Measurements from ENCODE around the gene SF1. TPM values are rescaled to one million over a fixed set of nuclear protein-coding genes. Genes with fewer than 3 reads are reported as not detected.

SF1 gene
- total RNA-seq, 2 donors from 2014 or later: 196 to 213 TPM

- Histone ChIP-seq H3K4me1 (peaks cover 2 to 55% of the 10 kb centered on the region in 2 donors), H3K4me3 (no peak overlapping the region), H3K36me3 (peaks cover 76% of the 10 kb centered on the region), H3K27ac (peak overlapping the region in 1 of 2 donors; percentile 83), H3K9me3 (no peaks in the 10 kb centered on the region), H3K27me3 (no peaks in the 10 kb centered on the region)
- no peak for DNase-seq (ENCODE audit: low spot score)
- TF ChIP-seq CTCF (IDR thresholded peaks at IDR 0.05): no peak
Observed at GRCh38 chr11:64765291-64765850, 13.0 kb downstream of the SF1 start.

GRCh38 chr11:64764753-64765152 is 13.6 kb downstream of the SF1 start:
- H3K36me3 ChIP-seq: peaks cover 70% of the 10 kb centered on the region

GRCh38 chr11:64764040-64764611 is 14.2 kb downstream of the SF1 start:
- no peaks in the 10 kb centered on the region for H3K9me3 ChIP-seq
- no peak for DNase-seq (ENCODE audit: low spot score)
- peaks cover 2 to 67% of the 10 kb centered on the region in 2 donors for H3K4me1 ChIP-seq
- no peaks in the 10 kb centered on the region for H3K27me3 ChIP-seq
- peak overlapping the region; percentile 75 to 83 for H3K27ac ChIP-seq
- TF ChIP-seq CTCF (IDR thresholded peaks at IDR 0.05): no peak
- H3K36me3 ChIP-seq: peaks cover 64% of the 10 kb centered on the region
- H3K4me3 ChIP-seq: no peak overlapping the region

More at GRCh38 chr11:64764753-64765152, 13.6 kb downstream of the SF1 start:
- no peaks in the 10 kb centered on the region for H3K9me3 ChIP-seq
- no peak overlapping the region for H3K4me3 ChIP-seq
- no peak for TF ChIP-seq CTCF (IDR thresholded peaks at IDR 0.05)
- H3K27ac ChIP-seq: peak overlapping the region; percentile 75 to 83
- peaks cover 2 to 61% of the 10 kb centered on the region in 2 donors for H3K4me1 ChIP-seq
- H3K27me3 ChIP-seq: no peaks in the 10 kb centered on the region
- no peak for DNase-seq (ENCODE audit: low spot score)

GRCh38 chr11:64763526-64764039 is 14.8 kb downstream of the SF1 start:
- no peak for TF ChIP-seq CTCF (IDR thresholded peaks at IDR 0.05)
- no peak for DNase-seq (ENCODE audit: low spot score)
- no peak overlapping the region for H3K4me3 ChIP-seq

GRCh38 chr11:64762674-64763525 is 15.4 kb downstream of the SF1 start:
- DNase-seq (ENCODE audit: low spot score): no peak
- peaks cover 2 to 73% of the 10 kb centered on the region in 2 donors for H3K4me1 ChIP-seq
- no peaks in the 10 kb centered on the region for H3K9me3 ChIP-seq
- no peaks in the 10 kb centered on the region for H3K27me3 ChIP-seq
- H3K27ac ChIP-seq: peak overlapping the region; percentile 75 to 83
- H3K36me3 ChIP-seq: peaks cover 51% of the 10 kb centered on the region
- H3K4me3 ChIP-seq: no peak overlapping the region
- TF ChIP-seq CTCF (IDR thresholded peaks at IDR 0.05): no peak

More at GRCh38 chr11:64763526-64764039, 14.8 kb downstream of the SF1 start:
- Histone ChIP-seq H3K27ac (peak overlapping the region; percentile 75 to 83), H3K4me1 (peaks cover 2 to 73% of the 10 kb centered on the region in 2 donors), H3K36me3 (peaks cover 58% of the 10 kb centered on the region), H3K27me3 (no peaks in the 10 kb centered on the region), H3K9me3 (no peaks in the 10 kb centered on the region)
